PC-3 (cell line): ENCODE measurements around the gene HDAC9. TPM values are rescaled to one million over a fixed set of nuclear protein-coding genes. Genes with fewer than 3 reads are reported as not detected.

Source experiments
- ATAC-seq: fragments of 200-7000 bp; cut with Tn5 transposase; 2 replicates; pipeline ENCODE4 v1.9.1; 2020; ENCODE audit warnings: mild to moderate bottlenecking, moderate library complexity
- BruUV-seq: library from RNA; stranded (reverse); fragments of 400-500 nt; replicated peaks from 2 replicates; lab custom pipeline; 2021; lab: Mats Ljungman, UMichigan
- CTCF ChIA-PET: fragments of 300-600 bp; sonication (Branson Sonifier 250); formaldehyde crosslinking; loops from one replicate; lab custom pipeline; 2022; ENCODE audit warnings: antibody characterized with exemption; lab: Charles Lee
- POLR2A ChIA-PET: fragments of 300-600 bp; sonication (Branson Sonifier 250); formaldehyde crosslinking; loops from one replicate; lab custom pipeline; 2022; ENCODE audit warnings: antibody characterized with exemption; ENCODE audit not compliant: unreplicated experiment; lab: Charles Lee
- DNase-seq: peaks from one replicate; pipeline ENCODE4 v3.0.0-alpha.2; 2015
- H2AFZ ChIP-seq: fragments of 300-600 bp; sonication (generic); 2 replicates; pipeline ENCODE4 v1.6.0; 2016; ENCODE audit warnings: antibody characterized with exemption, low read length
- H3F3A ChIP-seq: fragments of 300-600 bp; sonication (generic); one replicate; pipeline ENCODE4 v1.6.0; 2017; ENCODE audit warnings: antibody characterized with exemption, low read length, control low read depth, mild to moderate bottlenecking; ENCODE audit not compliant: unreplicated experiment
- H3K27ac ChIP-seq: fragments of 300-600 bp; sonication (generic); 2 replicates; pipeline ENCODE4 v1.5.1; 2016; ENCODE audit warnings: mild to moderate bottlenecking, low read length
- H3K27me3 ChIP-seq: fragments of 300-600 bp; sonication (generic); 2 replicates; pipeline ENCODE4 v1.6.1; 2016; ENCODE audit warnings: low read length, mixed read lengths
- H3K36me3 ChIP-seq: fragments of 300-600 bp; sonication (generic); 2 replicates; pipeline ENCODE4 v1.6.1; 2016; ENCODE audit warnings: low read depth, mixed run types, low read length, mixed read lengths
- H3K4me1 ChIP-seq: fragments of 300-600 bp; sonication (generic); 2 replicates; pipeline ENCODE4 v1.5.1; 2016; ENCODE audit warnings: low read length; ENCODE audit not compliant: insufficient read depth
- H3K4me2 ChIP-seq: fragments of 300-600 bp; sonication (generic); 2 replicates; pipeline ENCODE4 v1.6.0; 2016; ENCODE audit warnings: low read length
- H3K4me3 ChIP-seq: fragments of 300-600 bp; sonication (generic); 2 replicates; pipeline ENCODE4 v1.5.1; 2016; ENCODE audit warnings: mild to moderate bottlenecking, low read length, mixed read lengths
- H3K79me2 ChIP-seq: fragments of 300-600 bp; sonication (generic); 2 replicates; pipeline ENCODE4 v1.6.1; 2017; ENCODE audit warnings: low read length, mixed read lengths
- H3K9ac ChIP-seq: fragments of 300-600 bp; sonication (generic); 2 replicates; pipeline ENCODE4 v1.6.0; 2016; ENCODE audit warnings: mild to moderate bottlenecking, low read length
- H3K9me2 ChIP-seq: fragments of 300-600 bp; sonication (generic); replicated peaks from 2 replicates; pipeline ENCODE4 v1.6.1; 2016; ENCODE audit warnings: mixed run types, low read length, mixed read lengths
- H3K9me3 ChIP-seq: fragments of 300-600 bp; sonication (generic); 2 replicates; pipeline ENCODE4 v1.6.1; 2016; ENCODE audit warnings: low read length, mixed read lengths
- H4K20me1 ChIP-seq: fragments of 300-600 bp; sonication (generic); 2 replicates; pipeline ENCODE4 v1.6.1; 2016; ENCODE audit warnings: low read length, mixed read lengths
- EZH2 ChIP-seq: fragments of 300-600 bp; sonication (generic); IDR thresholded peaks from one replicate; pipeline ENCODE4 v1.6.1; 2017; ENCODE audit warnings: antibody characterized with exemption, mild to moderate bottlenecking, low read length; ENCODE audit not compliant: unreplicated experiment
- EZH2phosphoT487 ChIP-seq: fragments of 300-600 bp; sonication (generic); IDR thresholded peaks from 2 replicates; pipeline ENCODE4 v1.6.1; 2018; ENCODE audit warnings: mild to moderate bottlenecking, antibody characterized with exemption, low read length, borderline replicate concordance
- intact Hi-C: fragments of 100-400 bp; cut with micrococcal nuclease; formaldehyde crosslinking; loops from 2 replicates; pipeline ENCODE4 v1.9.0; 2023
- total RNA-seq: library from RNA; depleted of rRNA; stranded (reverse); fragments of >200 nt; gene quantifications from 2 replicates; pipeline ENCODE4 v1.2.3, GENCODE V29; 2014
- TF ChIP-seq, protein P1 (sequence below): fragments of 300-600 bp; sonication (generic); conservative IDR thresholded peaks from 2 replicates; pipeline ENCODE4 v1.5.1; 2017; ENCODE audit warnings: antibody characterized with exemption, low read depth, mild to moderate bottlenecking, low read length

Gene HDAC9
- total RNA-seq, 1 experiment from 2014 or later, result 7.8 TPM

DNA sequence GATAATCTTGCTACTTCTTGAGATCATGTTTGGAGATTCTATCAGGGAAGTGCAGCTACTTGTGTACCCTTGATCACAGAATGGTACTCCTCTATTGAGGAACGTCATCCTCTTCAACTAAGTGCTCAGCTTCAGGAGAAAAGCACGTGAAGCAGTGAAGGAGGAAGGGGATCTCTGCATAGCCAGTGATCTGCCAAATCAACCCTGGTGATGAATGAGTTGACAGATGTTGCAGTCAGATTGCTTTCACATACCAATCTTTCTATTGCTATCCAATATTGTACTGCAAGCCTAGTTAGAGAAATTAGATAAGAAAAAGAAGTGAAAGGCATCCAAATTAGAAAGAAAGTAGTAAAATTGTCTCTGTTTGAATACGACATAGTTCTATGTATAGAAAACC is 312.5 kb downstream of the HDAC9 start:
- intact Hi-C loops, result no loop called here
- no peak for ATAC-seq

DNA sequence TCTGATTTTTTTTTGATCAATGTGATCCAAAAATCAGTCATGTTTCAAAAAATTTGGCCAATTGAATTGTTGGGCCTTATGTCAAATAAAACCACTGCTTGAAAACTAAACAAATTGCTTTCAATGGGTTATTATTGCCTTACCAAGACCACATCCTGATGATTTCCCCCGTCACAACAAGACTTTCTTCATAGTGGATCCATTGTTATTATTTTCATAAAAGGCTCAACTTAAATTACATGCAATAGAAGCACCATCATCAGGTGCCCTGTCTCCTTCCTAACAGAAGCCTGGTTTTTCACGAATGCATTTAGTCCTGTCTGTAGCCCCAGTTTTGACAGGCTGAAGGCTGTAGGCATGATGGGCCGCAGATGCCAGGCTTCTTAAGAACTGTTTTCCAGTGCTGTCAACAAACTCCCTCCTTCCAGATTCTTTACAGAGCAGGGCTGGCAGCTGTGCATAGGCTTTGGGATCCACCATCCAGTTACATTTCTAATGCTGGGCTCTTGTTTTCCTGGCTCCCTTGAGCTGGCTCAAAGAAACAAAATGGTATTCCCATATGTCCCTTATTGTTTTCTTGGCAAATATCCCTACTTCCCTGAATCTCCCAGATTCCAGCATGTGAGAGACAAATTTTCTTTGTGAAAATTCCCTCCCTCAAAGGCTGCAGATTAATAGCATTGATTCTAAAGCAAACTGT is 319.9 kb downstream of the HDAC9 start:
- intact Hi-C loops, result no loop called here
- Histone ChIP-seq H3F3A (no peaks in the 10 kb centered on the region), H4K20me1 (no peaks in the 10 kb centered on the region), H3K4me2 (no peak overlapping the region), H3K27ac (no peak overlapping the region), H3K9ac (no peak overlapping the region), H3K36me3 (no peaks in the 10 kb centered on the region), H3K9me3 (0 out of 2 replicates have a peak, but pooled peaks cover 4% of the 10 kb centered on the region), H2AFZ (no peak overlapping the region), H3K9me2 (no peaks in the 10 kb centered on the region), H3K4me3 (no peak overlapping the region), H3K4me1 (no peaks in the 10 kb centered on the region), H3K79me2 (no peaks in the 10 kb centered on the region), H3K27me3 (no peaks in the 10 kb centered on the region)
- DNase-seq (no peak), ATAC-seq (no peak)
- no TSS peak for BruUV-seq
- POLR2A ChIA-PET, result no interaction called here
- CTCF ChIA-PET, result no interaction called here
- TF ChIP-seq, protein P1, sequence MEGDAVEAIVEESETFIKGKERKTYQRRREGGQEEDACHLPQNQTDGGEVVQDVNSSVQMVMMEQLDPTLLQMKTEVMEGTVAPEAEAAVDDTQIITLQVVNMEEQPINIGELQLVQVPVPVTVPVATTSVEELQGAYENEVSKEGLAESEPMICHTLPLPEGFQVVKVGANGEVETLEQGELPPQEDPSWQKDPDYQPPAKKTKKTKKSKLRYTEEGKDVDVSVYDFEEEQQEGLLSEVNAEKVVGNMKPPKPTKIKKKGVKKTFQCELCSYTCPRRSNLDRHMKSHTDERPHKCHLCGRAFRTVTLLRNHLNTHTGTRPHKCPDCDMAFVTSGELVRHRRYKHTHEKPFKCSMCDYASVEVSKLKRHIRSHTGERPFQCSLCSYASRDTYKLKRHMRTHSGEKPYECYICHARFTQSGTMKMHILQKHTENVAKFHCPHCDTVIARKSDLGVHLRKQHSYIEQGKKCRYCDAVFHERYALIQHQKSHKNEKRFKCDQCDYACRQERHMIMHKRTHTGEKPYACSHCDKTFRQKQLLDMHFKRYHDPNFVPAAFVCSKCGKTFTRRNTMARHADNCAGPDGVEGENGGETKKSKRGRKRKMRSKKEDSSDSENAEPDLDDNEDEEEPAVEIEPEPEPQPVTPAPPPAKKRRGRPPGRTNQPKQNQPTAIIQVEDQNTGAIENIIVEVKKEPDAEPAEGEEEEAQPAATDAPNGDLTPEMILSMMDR, result no peak
- no peak for TF ChIP-seq EZH2phosphoT487
- no peak for TF ChIP-seq EZH2

More for the DNA sequence above, 312.5 kb downstream of the HDAC9 start:
- H3K27me3 ChIP-seq, result no peaks in the 10 kb centered on the region
- no peaks in the 10 kb centered on the region for H3K79me2 ChIP-seq
- H3K9me2 ChIP-seq, result no peaks in the 10 kb centered on the region
- H3F3A ChIP-seq, result no peaks in the 10 kb centered on the region
- 0 out of 2 replicates have a peak, but pooled peaks cover 4% of the 10 kb centered on the region for H3K9me3 ChIP-seq
- no TSS peak for BruUV-seq
- no peaks in the 10 kb centered on the region for H3K4me1 ChIP-seq
- H4K20me1 ChIP-seq, result no peaks in the 10 kb centered on the region
- TF ChIP-seq, protein P1, result no peak
- no peak for TF ChIP-seq EZH2
- TF ChIP-seq EZH2phosphoT487, result no peak
- no peak for DNase-seq
- no peak overlapping the region for H3K4me3 ChIP-seq
- H2AFZ ChIP-seq, result no peak overlapping the region
- no peak overlapping the region for H3K9ac ChIP-seq
- POLR2A ChIA-PET, result no interaction called here
- H3K27ac ChIP-seq, result no peak overlapping the region
- H3K36me3 ChIP-seq, result no peaks in the 10 kb centered on the region
- H3K4me2 ChIP-seq, result no peak overlapping the region
- CTCF ChIA-PET, result no interaction called here

DNA sequence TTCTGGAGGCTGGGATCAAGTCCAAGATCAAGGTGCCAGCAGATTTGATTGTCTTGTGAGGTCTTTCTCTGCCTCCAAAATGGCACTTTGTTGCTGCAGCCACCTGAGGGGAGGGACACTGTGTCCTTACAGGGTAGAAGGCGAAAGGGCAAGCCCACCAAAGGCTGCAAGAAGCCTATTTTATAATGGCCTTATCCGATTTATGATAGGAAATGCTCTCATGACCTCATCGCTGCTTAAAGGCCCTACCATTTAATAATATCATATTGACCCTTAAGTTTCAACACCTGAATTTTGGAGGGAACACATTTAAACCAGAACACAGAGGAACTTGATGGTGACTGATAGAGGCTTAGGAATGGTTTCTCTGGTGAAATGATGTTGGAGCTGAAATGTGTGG is 325.4 kb downstream of the HDAC9 start:
- BruUV-seq, result no TSS peak
- Histone ChIP-seq H3K9ac (no peak overlapping the region), H3K36me3 (no peaks in the 10 kb centered on the region), H3K79me2 (no peaks in the 10 kb centered on the region), H3F3A (no peaks in the 10 kb centered on the region), H3K9me3 (no peaks in the 10 kb centered on the region), H2AFZ (no peak overlapping the region), H3K4me3 (no peak overlapping the region), H3K9me2 (no peaks in the 10 kb centered on the region), H3K27ac (no peak overlapping the region), H4K20me1 (no peaks in the 10 kb centered on the region), H3K27me3 (no peaks in the 10 kb centered on the region), H3K4me2 (no peak overlapping the region), H3K4me1 (peaks cover 11% of the 10 kb centered on the region; the same call in 1 of the 2 replicates)
- ChIA-PET CTCF (no interaction called here), POLR2A (no interaction called here)
- TF ChIP-seq EZH2 (no peak), EZH2phosphoT487 (no peak)
- TF ChIP-seq, protein P1, result no peak
- intact Hi-C loops, result no loop called here
- DNase-seq, result no peak
- no peak for ATAC-seq
